Mononuclear cell (primary cell): ENCODE measurements around the gene VIPR2. TPM values are rescaled to one million over a fixed set of nuclear protein-coding genes. Genes with fewer than 3 reads are reported as not detected.
"Not testable (repeated sequence)": the region's sequence is repeated elsewhere in the genome, so short reads cannot be mapped to it uniquely, and the experiment has no call there.

Experiments used
- H3K27me3 ChIP-seq: 2 replicates; pipeline ENCODE4 v1.6.0; 2011; ENCODE audit warnings: low read length, control low read depth; ENCODE audit not compliant: insufficient read depth
- H3K4me1 ChIP-seq: 2 replicates; pipeline ENCODE4 v1.5.1; 2011; ENCODE audit warnings: mild to moderate bottlenecking, low read length, control low read depth; ENCODE audit not compliant: insufficient read depth
- H3K4me3 ChIP-seq: 2 replicates; pipeline ENCODE4 v1.5.1; 2011; ENCODE audit warnings: mild to moderate bottlenecking, low read length, moderate library complexity
- H3K9me3 ChIP-seq: 2 replicates; pipeline ENCODE4 v1.5.1; 2011; ENCODE audit warnings: low read depth, mild to moderate bottlenecking, control low read depth, low read length
- total RNA-seq: library from RNA; depleted of rRNA; stranded (reverse); fragments of >200 nt; gene quantifications from one replicate; pipeline ENCODE4 v1.2.3, GENCODE V29; 2012

VIPR2 gene
- total RNA-seq, 1 donor = 0.31 TPM

- Histone ChIP-seq H3K4me3 (no peak overlapping the region), H3K27me3 (peaks cover 12% of the 10 kb centered on the region), H3K9me3 (no peaks in the 10 kb centered on the region), H3K4me1 (no peaks in the 10 kb centered on the region)
Observed at GRCh38 chr7:159137906-159138305, 6.8 kb downstream of the VIPR2 start.

DNA sequence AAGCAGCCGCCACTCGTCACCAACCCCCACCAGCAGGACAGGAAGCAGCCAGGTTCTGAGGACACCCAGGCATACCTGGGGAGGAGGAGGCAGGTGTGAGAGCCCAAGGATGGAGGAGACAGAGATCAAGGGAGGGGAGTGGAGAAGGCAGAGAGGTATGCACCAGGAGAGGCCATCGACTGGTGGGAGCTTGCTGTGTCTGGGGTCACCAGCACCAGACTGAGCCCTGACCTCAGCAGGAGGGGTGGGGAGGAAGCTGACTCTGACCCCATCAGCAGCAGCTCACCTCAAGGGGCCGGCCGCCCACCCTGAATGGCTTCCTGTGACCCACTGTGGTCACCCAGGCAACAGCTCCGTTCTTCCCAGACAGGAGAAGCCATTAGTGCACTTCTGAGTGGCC, 7.8 kb downstream of the VIPR2 start:
- no peak overlapping the region for H3K4me3 ChIP-seq
- H3K27me3 ChIP-seq = peaks cover 1% of the 10 kb centered on the region
- no peaks in the 10 kb centered on the region for H3K4me1 ChIP-seq
- H3K9me3 ChIP-seq = no peaks in the 10 kb centered on the region

GRCh38 chr7:159136442-159136841, 8.2 kb downstream of the VIPR2 start:
- Histone ChIP-seq H3K27me3 (no peaks in the 10 kb centered on the region), H3K9me3 (no peaks in the 10 kb centered on the region), H3K4me3 (no peak overlapping the region), H3K4me1 (no peaks in the 10 kb centered on the region)

DNA sequence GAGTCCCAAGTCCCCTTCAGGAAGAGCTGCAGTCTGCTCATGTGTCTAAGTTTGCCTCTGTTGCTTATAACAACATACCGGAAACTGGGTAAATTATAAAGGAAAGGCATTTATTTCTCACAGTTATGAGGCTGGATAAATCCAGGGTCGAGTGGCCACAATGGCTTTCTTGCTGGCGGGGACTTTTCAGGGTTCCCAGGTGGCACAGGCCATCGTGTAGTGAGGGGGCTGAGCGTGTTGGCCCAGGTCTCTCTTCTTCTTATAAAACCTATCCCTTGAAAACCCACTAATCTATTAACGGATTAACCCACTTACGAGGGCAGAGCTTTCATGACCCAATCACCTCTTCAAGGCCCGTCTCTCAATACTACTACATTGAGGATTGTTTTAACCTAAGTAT, 8.7 kb downstream of the VIPR2 start:
- Histone ChIP-seq H3K27me3 (no peaks in the 10 kb centered on the region), H3K9me3 (no peaks in the 10 kb centered on the region), H3K4me3 (no peak overlapping the region), H3K4me1 (no peaks in the 10 kb centered on the region)

DNA sequence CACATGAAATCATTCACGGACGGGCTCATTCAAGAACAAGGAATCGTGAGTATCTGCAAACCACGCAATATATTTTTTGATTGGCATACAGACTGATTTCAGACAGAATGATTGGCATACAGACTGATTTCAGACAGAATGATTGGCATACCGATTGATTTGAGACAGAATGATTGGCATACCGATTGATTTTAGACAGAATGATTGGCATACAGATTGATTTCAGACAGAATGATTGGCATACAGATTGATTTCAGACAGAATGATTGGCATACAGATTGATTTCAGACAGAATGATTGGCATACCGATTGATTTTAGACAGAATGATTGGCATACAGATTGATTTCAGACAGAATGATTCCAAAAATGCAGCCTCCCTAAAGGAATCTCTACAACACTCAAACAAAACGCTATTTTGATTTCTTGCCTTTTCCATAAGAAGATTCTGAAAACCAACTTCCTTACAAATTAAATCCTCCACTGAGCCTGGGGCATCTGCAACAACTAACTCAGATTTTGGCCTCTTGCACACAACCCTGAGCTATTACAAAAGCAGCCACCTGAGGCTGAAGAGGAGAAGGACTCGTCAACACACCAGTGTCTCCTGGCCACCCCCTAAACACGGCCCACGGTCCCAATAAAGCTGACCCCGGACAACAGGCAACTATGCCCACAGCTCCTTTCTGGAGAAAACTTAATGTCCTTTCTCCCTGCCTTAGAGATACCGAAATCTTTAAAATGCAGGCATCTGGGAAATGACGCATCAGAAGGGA, 11.8 kb downstream of the VIPR2 start:
- H3K4me1 ChIP-seq, H3K4me3 ChIP-seq, H3K9me3 ChIP-seq, H3K27me3 ChIP-seq: not testable (repeated sequence)

DNA sequence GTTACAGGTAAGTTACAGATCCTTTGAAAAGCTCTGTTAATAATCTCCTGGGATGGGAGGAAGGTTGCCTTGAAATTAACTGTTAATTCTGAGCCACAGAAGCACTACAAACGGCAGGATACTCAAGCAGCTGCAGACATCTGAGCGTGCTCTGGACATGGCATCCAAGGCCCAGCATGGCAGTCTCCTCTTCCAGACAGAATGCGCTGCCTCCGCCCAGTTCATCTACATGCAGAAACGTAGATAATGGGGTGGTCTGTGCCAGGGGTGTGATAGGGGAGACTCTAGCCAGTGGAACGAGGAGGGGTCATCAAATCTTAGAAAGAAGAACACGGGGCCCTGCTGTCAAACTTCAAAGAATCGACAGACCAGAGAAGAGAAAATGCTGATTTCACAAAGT, 13.8 kb downstream of the VIPR2 start:
- H3K4me3 ChIP-seq = no peak overlapping the region
- no peaks in the 10 kb centered on the region for H3K27me3 ChIP-seq
- H3K9me3 ChIP-seq = no peaks in the 10 kb centered on the region
- H3K4me1 ChIP-seq = no peaks in the 10 kb centered on the region

DNA sequence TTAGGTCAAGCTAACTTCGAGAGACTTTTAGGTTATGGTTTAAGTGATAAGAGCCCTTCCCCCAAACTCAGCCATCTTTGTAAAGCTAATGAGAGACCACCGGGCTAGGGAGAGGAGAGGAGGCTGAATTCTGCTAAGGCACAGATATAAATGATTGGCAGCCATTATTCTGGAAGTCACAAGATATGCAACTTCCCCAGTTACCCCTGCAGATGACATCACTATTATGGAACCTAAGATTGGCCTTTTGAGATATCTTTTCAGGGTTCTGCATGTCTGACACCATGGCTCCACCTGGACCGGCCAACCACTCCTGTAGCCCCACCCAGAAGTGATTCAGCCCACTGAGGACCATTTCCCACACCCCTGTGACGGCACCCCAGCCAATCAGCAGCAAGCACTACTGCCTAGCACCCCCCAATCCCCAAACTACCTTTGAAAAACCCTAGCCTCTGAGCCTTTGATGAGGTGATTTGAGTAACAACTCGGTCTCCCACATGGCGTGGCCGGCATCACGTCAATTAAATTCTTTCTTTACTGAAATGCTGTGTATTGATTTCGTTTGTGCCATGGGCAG, 14.4 kb downstream of the VIPR2 start:
- no peak overlapping the region for H3K4me3 ChIP-seq
- H3K9me3 ChIP-seq = no peaks in the 10 kb centered on the region
- H3K27me3 ChIP-seq = no peaks in the 10 kb centered on the region
- no peaks in the 10 kb centered on the region for H3K4me1 ChIP-seq

GRCh38 chr7:159128767-159129166, 15.9 kb downstream of the VIPR2 start:
- Histone ChIP-seq H3K4me3 (no peak overlapping the region), H3K27me3 (no peaks in the 10 kb centered on the region), H3K4me1 (no peaks in the 10 kb centered on the region), H3K9me3 (no peaks in the 10 kb centered on the region)

GRCh38 chr7:159127691-159128642, 16.7 kb downstream of the VIPR2 start:
- H3K27me3 ChIP-seq = no peaks in the 10 kb centered on the region
- no peak overlapping the region for H3K4me3 ChIP-seq
- H3K4me1 ChIP-seq = no peaks in the 10 kb centered on the region
- no peaks in the 10 kb centered on the region for H3K9me3 ChIP-seq

- no peaks in the 10 kb centered on the region for H3K4me1 ChIP-seq
Observed at GRCh38 chr7:159126311-159127260, 18.1 kb downstream of the VIPR2 start.

DNA sequence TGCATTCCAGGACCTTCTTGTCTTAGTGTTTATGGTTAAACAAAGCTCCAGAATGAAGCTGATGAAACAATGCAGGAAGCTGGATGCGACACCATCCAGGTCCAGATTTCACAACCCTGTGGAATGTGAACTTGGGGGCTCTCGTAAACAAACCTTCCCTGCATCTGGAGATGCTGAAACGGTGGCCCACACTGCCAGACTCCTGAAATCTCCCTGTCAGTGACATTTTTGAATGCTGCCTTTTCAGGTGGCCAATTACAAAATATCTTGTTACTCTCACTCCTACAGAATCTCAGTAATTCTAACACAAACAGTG, 18.8 kb downstream of the VIPR2 start:
- Histone ChIP-seq H3K4me3 (no peak overlapping the region), H3K4me1 (no peaks in the 10 kb centered on the region), H3K27me3 (no peaks in the 10 kb centered on the region), H3K9me3 (no peaks in the 10 kb centered on the region)

More at GRCh38 chr7:159126311-159127260, 18.1 kb downstream of the VIPR2 start:
- Histone ChIP-seq H3K4me3 (no peak overlapping the region), H3K9me3 (no peaks in the 10 kb centered on the region), H3K27me3 (no peaks in the 10 kb centered on the region)

DNA sequence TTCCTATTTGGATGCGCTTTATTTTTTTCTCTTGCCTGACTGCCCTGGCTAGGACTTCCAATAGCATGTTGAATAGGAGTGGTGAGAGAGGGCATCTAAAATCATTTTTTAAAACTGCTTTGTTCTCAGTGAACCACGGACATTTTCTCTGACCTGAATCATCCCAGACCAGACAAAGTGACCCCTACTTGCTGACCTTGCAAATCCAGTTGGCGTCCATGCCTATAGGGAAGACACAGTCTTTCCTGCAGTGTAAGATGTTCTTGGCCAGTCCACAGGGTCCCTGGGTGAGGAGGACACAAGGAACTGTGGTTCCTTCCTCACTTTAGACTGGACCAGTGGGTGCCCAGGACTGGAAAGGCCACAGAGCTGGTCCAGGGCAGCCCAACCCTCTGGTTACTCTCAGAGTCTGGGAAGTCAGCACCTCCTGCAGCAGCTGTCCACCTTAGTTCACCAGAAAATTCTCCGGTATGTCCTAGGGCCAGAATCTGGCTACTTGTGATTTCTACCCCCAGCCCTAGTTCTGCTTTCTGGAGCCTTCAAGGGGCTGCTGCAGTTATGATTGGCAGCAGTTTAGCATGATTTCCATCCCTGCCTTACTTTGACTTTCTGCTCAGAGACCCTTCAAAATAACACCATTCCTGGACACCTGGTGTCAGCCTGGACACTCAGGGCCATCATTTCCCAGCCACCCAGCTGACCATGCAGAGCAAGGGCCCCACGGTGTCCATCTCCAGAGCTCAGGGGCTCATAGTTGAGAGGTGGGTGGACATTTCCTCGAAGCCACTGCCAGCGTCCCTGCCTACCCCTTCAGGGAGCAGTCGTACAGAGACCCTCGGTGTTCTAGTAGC, 19.3 kb downstream of the VIPR2 start:
- Histone ChIP-seq H3K27me3 (no peaks in the 10 kb centered on the region), H3K4me3 (no peak overlapping the region), H3K4me1 (no peaks in the 10 kb centered on the region), H3K9me3 (no peaks in the 10 kb centered on the region)

DNA sequence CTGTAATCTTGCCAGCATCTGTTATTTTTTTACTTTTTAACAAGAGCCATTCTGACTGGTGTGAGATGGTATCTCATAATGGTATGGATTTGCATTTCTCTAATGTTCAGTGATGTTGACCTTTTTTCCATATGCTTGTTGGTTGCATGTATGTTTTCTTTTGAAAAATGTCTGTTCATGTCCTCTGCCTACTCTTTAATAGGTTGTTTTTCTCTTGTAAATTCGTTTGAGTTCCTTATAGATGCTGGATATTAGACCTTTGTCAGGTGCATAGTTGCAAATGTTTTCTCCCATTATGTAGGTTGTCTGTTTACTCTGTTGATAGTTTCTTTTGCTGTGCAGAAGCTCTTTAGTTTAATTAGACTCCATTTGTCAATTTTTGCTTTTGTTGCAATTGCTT, 20.9 kb downstream of the VIPR2 start:
- not testable (repeated sequence) for H3K27me3 ChIP-seq, H3K4me3 ChIP-seq, H3K9me3 ChIP-seq, H3K4me1 ChIP-seq

GRCh38 chr7:159123294-159123693, 21.4 kb downstream of the VIPR2 start:
- H3K9me3 ChIP-seq, H3K4me3 ChIP-seq, H3K27me3 ChIP-seq, H3K4me1 ChIP-seq: not testable (repeated sequence)
